CD14-positive monocyte (primary cell): ENCODE measurements around the gene LEAP2. TPM values are rescaled to one million over a fixed set of nuclear protein-coding genes. Genes with fewer than 3 reads are reported as not detected.
A peak's percentile ranks its signal among the peaks of the same experiment; 100 is the strongest.

Experiments used
- DNase-seq, 3 donors: peaks; one replicate each; pipeline ENCODE4 v3.0.0-alpha.2; 2011 to 2022
- H2AFZ ChIP-seq: 2 replicates; pipeline ENCODE4 v1.6.0; 2012; ENCODE audit warnings: mild to moderate bottlenecking, low read depth, low read length, inconsistent platforms; ENCODE audit not compliant: insufficient read depth, poor library complexity, severe bottlenecking
- H3K27ac ChIP-seq, 2 donors: 1 replicate in 1 of 2; 2 replicates in 1 of 2; pipeline ENCODE4 v1.5.1; 2012 to 2013; ENCODE audit warnings: low read length in 2 of 2, control low read depth in 1 of 2, inconsistent platforms in 1 of 2, low read depth in 1 of 2, mild to moderate bottlenecking in 1 of 2
- H3K27me3 ChIP-seq, 2 donors: one replicate each; pipeline versions ENCODE4 v1.6.0 to v1.6.1; 2011 to 2013; ENCODE audit warnings: low read length in 2 of 2; ENCODE audit not compliant: control insufficient read depth in 2 of 2, insufficient read depth in 2 of 2
- H3K36me3 ChIP-seq, 2 donors: replicated peaks in 1 of 2; 1 replicate in 1 of 2; 2 replicates in 1 of 2; pipeline versions ENCODE4 v1.5.1 to v1.6.1; 2012 to 2013; ENCODE audit warnings: low read length in 2 of 2, control low read depth in 1 of 2, inconsistent platforms in 1 of 2, mild to moderate bottlenecking in 1 of 2; ENCODE audit not compliant: insufficient read depth in 2 of 2, control insufficient read depth in 1 of 2
- H3K4me1 ChIP-seq, 2 donors: 1 replicate in 1 of 2; 2 replicates in 1 of 2; pipeline versions ENCODE4 v1.5.1 to v1.6.1; 2012 to 2013; ENCODE audit warnings: low read length in 2 of 2, control low read depth in 1 of 2, inconsistent platforms in 1 of 2, mild to moderate bottlenecking in 1 of 2, moderate library complexity in 1 of 2; ENCODE audit not compliant: insufficient read depth in 2 of 2, control insufficient read depth in 1 of 2
- H3K4me2 ChIP-seq: replicated peaks from 2 replicates; pipeline ENCODE3; 2012; ENCODE audit warnings: low read length, moderate library complexity, mild to moderate bottlenecking; ENCODE audit not compliant: poor library complexity, severe bottlenecking; ENCODE audit errors: extremely low read depth
- H3K4me3 ChIP-seq, 3 experiments: fragments of 200-600 bp in 1 of 3; sonication (generic) in 1 of 3; replicated peaks in 1 of 3; 1 replicate in 2 of 3; 2 replicates in 1 of 3; pipeline ENCODE4 v1.5.1; 2011 to 2013; ENCODE audit warnings: low read length in 3 of 3, mild to moderate bottlenecking in 3 of 3, control low read depth in 2 of 3, low read depth in 2 of 3, inconsistent platforms in 1 of 3, moderate library complexity in 1 of 3
- H3K79me2 ChIP-seq: 2 replicates; pipeline ENCODE4 v1.6.0; 2012; ENCODE audit warnings: mild to moderate bottlenecking, control low read depth, inconsistent platforms, low read length, moderate library complexity; ENCODE audit not compliant: insufficient read depth
- H3K9ac ChIP-seq: 2 replicates; pipeline ENCODE4 v1.6.0; 2017; ENCODE audit warnings: low read length, mild to moderate bottlenecking; ENCODE audit not compliant: insufficient read depth, poor library complexity, severe bottlenecking
- H3K9me3 ChIP-seq, 2 donors: replicated peaks in 1 of 2; 1 replicate in 1 of 2; 2 replicates in 1 of 2; pipeline versions ENCODE4 v1.5.1 to v1.6.1; 2012 to 2013; ENCODE audit warnings: low read length in 2 of 2, control low read depth in 1 of 2; ENCODE audit not compliant: control insufficient read depth in 1 of 2, insufficient read depth in 1 of 2
- H4K20me1 ChIP-seq: 2 replicates; pipeline ENCODE4 v1.6.0; 2012; ENCODE audit warnings: mild to moderate bottlenecking, low read length, control low read depth, moderate library complexity; ENCODE audit not compliant: insufficient read depth
- H3K27ac Mint-ChIP-seq, 7 donors: one replicate each; pipeline ENCODE4 v1.8.0; 2020; ENCODE audit warnings: mild to moderate bottlenecking in 7 of 7, mixed read lengths in 7 of 7, moderate library complexity in 6 of 7, inconsistent platforms in 2 of 7
- H3K27me3 Mint-ChIP-seq, 3 donors: one replicate each; pipeline ENCODE4 v1.8.0; 2021 to 2022; ENCODE audit warnings: low read depth in 3 of 3, mild to moderate bottlenecking in 3 of 3, mixed read lengths in 3 of 3, moderate library complexity in 3 of 3, inconsistent platforms in 1 of 3
- H3K36me3 Mint-ChIP-seq, 2 donors: one replicate each; pipeline ENCODE4 v1.8.0; 2020; ENCODE audit warnings: mixed read lengths in 2 of 2, inconsistent platforms in 1 of 2, mild to moderate bottlenecking in 1 of 2
- H3K4me1 Mint-ChIP-seq: one replicate; pipeline ENCODE4 v1.8.0; 2020; ENCODE audit warnings: mild to moderate bottlenecking, mixed read lengths
- H3K4me3 Mint-ChIP-seq, 2 donors: one replicate each; pipeline ENCODE4 v1.8.0; 2020; ENCODE audit warnings: mild to moderate bottlenecking in 2 of 2, mixed read lengths in 2 of 2, moderate library complexity in 1 of 2
- H3K9me3 Mint-ChIP-seq, 7 donors: one replicate each; pipeline ENCODE4 v1.8.0; 2020 to 2022; ENCODE audit warnings: mixed read lengths in 7 of 7, mild to moderate bottlenecking in 6 of 7, moderate library complexity in 6 of 7, inconsistent platforms in 2 of 7
- WGBS: methylation state at CpG from one replicate; pipeline ENCODE4 v1.1.5; 2013; ENCODE audit warnings: missing lambda C conversion rate; ENCODE audit not compliant: insufficient coverage; 5-methylcytosine and 5-hydroxymethylcytosine counted together
- intact Hi-C, 2 donors: fragments of 100-400 bp; cut with micrococcal nuclease; formaldehyde crosslinking; loops; one replicate each; pipeline versions ENCODE4 v1.15.0 to v1.15.1; 2023
- polyA plus RNA-seq, 3 donors: library from polyadenylated mRNA; depleted of rRNA in 1 of 3; unstranded in 2 of 3; stranded (reverse) in 1 of 3; fragments of 300-500 nt in 2 of 3; fragments of >200 nt in 1 of 3; fragmentation: Illumina TruSeq in 2 of 3; gene quantifications; 1 replicate in 2 of 3; 2 replicates in 1 of 3; pipeline ENCODE4 v1.2.3, GENCODE V29; 2012 to 2021
- TF ChIP-seq, protein P1 (sequence below): fragments of 200-600 bp; IDR thresholded peaks from one replicate; pipeline ENCODE4 v1.8.0; 2022; ENCODE audit warnings: antibody characterized with exemption, mild to moderate bottlenecking

Gene LEAP2
- polyA plus RNA-seq, 3 donors, result 0.59 to 2.3 (median 0.88) TPM

DNA sequence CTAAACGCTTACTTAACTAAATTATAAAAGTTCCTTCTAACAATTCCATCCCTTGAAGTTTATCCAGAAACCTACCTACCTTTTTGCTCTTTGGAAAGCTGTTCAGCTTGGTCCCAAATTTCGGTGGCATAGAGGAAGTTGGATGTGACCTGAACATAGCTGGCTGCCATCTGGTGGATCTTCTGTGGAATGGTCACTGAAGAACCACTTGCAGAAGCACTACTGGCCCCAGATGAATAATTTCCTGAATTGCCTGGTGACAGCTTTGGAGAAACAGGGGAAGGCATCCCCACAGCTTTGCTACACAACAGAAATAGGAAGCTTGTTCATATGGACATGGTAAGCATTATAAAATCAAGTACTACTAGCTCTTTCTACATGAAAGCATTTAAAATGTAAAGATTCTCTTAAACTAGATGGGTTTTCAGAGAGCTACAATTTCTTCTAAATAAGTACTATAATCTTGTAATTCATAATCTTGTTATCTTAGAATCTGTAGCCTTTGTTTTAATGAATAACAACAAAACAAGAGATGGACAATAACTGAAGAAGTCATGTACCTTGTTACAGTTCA, 9.9 kb downstream of the LEAP2 start:
- H3K36me3 ChIP-seq, result peaks cover 66 to 88% of the 10 kb centered on the region in 2 donors
- H3K27me3 ChIP-seq, result no peaks in the 10 kb centered on the region
- H3K4me3 ChIP-seq, result no peak overlapping the region
- 0% methylated on average over 1 of the region's 2 CpGs for WGBS
- no peaks in the 10 kb centered on the region for H3K4me1 ChIP-seq
- Mint-ChIP-seq H3K27ac (no peak overlapping the region), H3K4me3 (no peak overlapping the region), H3K4me1 (peaks cover 5% of the 10 kb centered on the region), H3K27me3 (no peaks in the 10 kb centered on the region), H3K36me3 (peaks cover 66 to 88% of the 10 kb centered on the region in 2 donors), H3K9me3 (no peaks in the 10 kb centered on the region)
- H3K79me2 ChIP-seq, result no peaks in the 10 kb centered on the region
- H3K9me3 ChIP-seq, result no peaks in the 10 kb centered on the region
- no peak overlapping the region for H3K9ac ChIP-seq
- intact Hi-C loops, result loop anchor here (5.0 to 10.0 kb wide), 2 partner anchors 51 to 499 kb away; partner anchors contain the start of gene SHROOM1 (in 1 of the 2)
- DNase-seq, result peak; percentile 72 to 85 (median 82)
- H3K27ac ChIP-seq, result no peak overlapping the region
- TF ChIP-seq, protein P1, sequence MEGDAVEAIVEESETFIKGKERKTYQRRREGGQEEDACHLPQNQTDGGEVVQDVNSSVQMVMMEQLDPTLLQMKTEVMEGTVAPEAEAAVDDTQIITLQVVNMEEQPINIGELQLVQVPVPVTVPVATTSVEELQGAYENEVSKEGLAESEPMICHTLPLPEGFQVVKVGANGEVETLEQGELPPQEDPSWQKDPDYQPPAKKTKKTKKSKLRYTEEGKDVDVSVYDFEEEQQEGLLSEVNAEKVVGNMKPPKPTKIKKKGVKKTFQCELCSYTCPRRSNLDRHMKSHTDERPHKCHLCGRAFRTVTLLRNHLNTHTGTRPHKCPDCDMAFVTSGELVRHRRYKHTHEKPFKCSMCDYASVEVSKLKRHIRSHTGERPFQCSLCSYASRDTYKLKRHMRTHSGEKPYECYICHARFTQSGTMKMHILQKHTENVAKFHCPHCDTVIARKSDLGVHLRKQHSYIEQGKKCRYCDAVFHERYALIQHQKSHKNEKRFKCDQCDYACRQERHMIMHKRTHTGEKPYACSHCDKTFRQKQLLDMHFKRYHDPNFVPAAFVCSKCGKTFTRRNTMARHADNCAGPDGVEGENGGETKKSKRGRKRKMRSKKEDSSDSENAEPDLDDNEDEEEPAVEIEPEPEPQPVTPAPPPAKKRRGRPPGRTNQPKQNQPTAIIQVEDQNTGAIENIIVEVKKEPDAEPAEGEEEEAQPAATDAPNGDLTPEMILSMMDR, result peak; percentile 84
- H2AFZ ChIP-seq, result no peak overlapping the region
- no peak overlapping the region for H3K4me2 ChIP-seq
- peaks cover under 1% of the 10 kb centered on the region for H4K20me1 ChIP-seq

- H3K4me1 ChIP-seq, result no peaks in the 10 kb centered on the region
- H2AFZ ChIP-seq, result no peak overlapping the region
- intact Hi-C loops, result loop anchor here (5.0 to 10.0 kb wide), 2 partner anchors 52 to 500 kb away; partner anchors contain the start of gene SHROOM1 (in 1 of the 2)
- peaks cover 65 to 84% of the 10 kb centered on the region in 2 donors for H3K36me3 Mint-ChIP-seq
- no peak overlapping the region for H3K9ac ChIP-seq
- H3K9me3 ChIP-seq, result no peaks in the 10 kb centered on the region
- peaks cover 5% of the 10 kb centered on the region for H3K4me1 Mint-ChIP-seq
- H3K9me3 Mint-ChIP-seq, result no peaks in the 10 kb centered on the region
- no peak overlapping the region for H3K27ac Mint-ChIP-seq
- no CpG with 5 or more reads among the region's 2 CpGs for WGBS
- H3K4me3 ChIP-seq, result no peak overlapping the region
- H3K27me3 Mint-ChIP-seq, result no peaks in the 10 kb centered on the region
- H4K20me1 ChIP-seq, result no peaks in the 10 kb centered on the region
- H3K79me2 ChIP-seq, result no peaks in the 10 kb centered on the region
- no peak overlapping the region for H3K4me2 ChIP-seq
- no peak overlapping the region for H3K27ac ChIP-seq
- no peaks in the 10 kb centered on the region for H3K27me3 ChIP-seq
- no peak overlapping the region for H3K4me3 Mint-ChIP-seq
- TF ChIP-seq, protein P1, result no peak
- peaks cover 61 to 88% of the 10 kb centered on the region in 2 donors for H3K36me3 ChIP-seq
- DNase-seq, result no peak
Measured at GRCh38 chr5:132884548-132884947, 11.1 kb downstream of the LEAP2 start.
